ENCODE measurements around the gene FXYD6.

Gene FXYD6

DNA sequence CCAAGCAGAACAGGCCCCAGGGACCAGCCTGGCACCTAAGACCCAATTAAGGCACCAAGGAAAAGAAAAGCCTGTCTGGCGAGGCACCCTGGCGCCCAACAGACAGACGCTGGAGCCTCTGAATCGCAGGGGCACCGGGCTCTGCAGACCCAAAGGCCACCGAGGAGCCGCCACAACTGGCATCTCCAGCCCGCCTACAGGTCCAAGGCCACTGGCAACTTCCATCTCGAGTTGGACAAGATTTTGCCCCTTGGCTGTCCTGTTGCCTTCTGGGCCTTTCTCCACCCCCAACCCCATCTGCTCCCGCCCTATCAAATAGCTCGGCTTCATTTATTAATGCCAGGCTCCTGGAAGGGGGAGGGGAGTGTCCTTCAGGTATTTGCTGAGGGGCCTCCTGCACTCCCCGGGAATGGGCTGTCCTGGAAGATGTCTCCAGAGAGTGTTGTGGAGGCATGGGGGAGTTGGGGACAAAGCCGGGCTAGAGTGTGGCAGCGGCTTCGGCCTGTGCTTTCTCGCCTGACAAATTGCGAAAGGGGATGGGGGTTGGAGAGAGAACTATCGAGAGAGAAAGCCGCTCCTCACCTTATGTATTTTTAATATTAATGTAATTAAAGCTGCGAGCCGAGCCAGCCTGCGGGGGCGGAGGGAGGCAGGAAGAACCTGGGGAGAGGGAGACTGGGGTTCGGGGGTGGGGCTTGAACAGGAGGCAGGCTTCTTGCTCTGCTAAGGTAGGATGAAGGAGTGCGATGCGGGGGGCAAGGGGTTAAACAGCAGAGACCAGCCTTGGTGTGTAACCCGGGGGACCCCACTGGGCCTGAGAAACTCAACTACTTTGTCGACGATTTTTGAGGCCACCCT lies 81.5 kb downstream of the FXYD6 start:
- TF ChIP-seq, protein P1, sequence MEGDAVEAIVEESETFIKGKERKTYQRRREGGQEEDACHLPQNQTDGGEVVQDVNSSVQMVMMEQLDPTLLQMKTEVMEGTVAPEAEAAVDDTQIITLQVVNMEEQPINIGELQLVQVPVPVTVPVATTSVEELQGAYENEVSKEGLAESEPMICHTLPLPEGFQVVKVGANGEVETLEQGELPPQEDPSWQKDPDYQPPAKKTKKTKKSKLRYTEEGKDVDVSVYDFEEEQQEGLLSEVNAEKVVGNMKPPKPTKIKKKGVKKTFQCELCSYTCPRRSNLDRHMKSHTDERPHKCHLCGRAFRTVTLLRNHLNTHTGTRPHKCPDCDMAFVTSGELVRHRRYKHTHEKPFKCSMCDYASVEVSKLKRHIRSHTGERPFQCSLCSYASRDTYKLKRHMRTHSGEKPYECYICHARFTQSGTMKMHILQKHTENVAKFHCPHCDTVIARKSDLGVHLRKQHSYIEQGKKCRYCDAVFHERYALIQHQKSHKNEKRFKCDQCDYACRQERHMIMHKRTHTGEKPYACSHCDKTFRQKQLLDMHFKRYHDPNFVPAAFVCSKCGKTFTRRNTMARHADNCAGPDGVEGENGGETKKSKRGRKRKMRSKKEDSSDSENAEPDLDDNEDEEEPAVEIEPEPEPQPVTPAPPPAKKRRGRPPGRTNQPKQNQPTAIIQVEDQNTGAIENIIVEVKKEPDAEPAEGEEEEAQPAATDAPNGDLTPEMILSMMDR (conservative IDR thresholded peaks at IDR 0.05) = no peak
- no peak overlapping the region for H3K27ac ChIP-seq

DNA sequence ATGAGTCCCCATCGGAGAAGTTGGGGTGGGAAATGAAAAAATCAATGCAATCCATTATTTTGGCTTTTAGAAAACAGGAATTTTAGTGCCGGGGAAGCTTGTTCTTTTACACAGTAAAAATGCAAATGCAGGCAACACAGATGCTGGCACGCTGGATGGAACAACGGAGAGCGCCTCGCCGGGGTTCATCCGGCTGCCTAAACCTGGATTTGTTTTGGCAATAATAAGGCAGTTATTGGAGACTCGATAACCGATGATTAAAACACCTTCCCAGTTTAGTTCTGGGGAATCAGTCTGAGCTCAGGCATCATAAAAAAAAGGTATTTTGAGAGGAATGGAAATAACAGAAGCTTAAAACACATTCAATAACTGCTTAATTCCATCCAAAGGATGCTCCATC lies 82.3 kb downstream of the FXYD6 start:
- TF ChIP-seq, protein P1 (conservative IDR thresholded peaks at IDR 0.05) = no peak
- H3K27ac ChIP-seq = no peak overlapping the region

DNA sequence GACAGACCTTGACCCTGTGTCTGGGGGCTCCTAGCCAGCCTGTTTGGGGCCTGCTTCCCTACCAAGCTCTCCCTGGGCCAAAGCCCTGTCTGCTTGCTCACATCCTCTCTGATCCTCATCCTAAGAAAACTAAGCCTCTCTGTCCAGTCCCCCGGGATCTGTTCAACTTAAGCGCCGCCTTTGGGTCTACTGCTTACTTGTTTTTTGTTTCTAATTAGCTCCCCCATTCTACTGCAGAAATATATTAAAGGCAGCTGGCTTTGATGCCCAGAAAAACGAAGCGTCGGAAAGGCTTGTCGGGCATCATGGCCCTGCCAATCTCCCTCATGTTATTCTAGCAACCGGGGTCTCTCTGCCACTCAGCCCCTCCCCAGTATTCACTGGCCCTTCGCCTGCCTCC lies 82.9 kb downstream of the FXYD6 start:
- H3K27ac ChIP-seq = no peak overlapping the region
- TF ChIP-seq, protein P1 (conservative IDR thresholded peaks at IDR 0.05) = no peak

DNA sequence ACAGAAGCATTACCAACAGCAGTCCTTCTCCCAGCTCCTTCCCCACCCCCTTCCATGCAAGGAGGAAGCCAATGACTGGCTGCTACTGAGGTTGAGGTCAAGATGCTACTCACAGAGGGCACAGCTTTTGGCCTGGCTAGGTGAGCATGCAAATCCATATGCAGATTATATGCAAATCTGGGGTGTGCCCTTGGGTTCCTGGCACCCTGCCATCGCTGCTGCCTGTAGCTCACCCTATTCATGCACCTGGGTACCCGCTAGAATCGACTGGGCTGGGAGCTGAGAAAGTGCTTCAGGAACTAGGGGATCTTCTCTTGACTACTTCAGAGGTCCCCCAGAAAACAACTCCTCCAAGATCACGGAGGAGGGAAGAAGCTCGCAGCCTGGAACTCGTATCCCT lies 83.5 kb downstream of the FXYD6 start:
- no peak overlapping the region for H3K27ac ChIP-seq
- TF ChIP-seq, protein P1 (conservative IDR thresholded peaks at IDR 0.05) = no peak

DNA sequence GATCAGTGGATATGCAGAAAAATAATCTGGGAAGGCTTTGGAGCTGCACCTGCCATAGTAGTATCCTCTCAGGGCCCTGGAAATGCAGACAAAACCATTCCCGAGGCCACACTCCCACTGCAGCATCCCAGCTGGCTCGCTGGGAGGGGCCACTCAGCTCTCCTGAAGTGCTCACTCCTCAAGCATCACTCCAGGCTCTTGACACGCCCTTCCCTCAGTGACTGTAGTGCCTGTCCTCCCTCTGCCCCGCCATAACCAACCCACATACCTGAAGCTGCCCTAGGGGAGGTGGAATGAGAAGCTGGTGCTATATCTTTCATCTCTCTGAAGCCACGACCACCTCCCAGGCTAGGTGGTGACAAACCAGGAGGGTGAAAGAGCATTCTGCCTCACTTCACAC lies 84.2 kb downstream of the FXYD6 start:
- TF ChIP-seq, protein P1 (conservative IDR thresholded peaks at IDR 0.05) = no peak
- no peak overlapping the region for H3K27ac ChIP-seq

DNA sequence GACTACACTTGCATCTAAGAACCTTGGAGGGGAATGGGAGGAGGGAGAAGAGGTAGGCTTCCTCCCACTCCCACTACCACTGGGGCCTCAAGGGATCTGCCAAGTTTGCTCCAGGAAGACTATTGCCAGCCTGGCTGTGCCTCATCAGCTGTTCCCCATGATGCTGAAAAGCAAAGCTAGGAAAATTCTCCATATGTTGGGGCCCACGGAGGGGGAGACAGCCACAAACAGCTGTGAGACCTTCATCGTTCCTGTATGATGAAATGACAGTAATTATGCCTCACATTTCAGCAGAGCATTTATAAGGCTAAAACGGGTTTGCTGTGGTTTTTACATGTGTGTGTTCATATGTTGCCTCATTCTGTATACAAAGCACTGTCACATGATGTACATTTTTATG lies 86.2 kb downstream of the FXYD6 start:
- TF ChIP-seq, protein P1 (conservative IDR thresholded peaks at IDR 0.05) = no peak
- no peak overlapping the region for H3K27ac ChIP-seq

DNA sequence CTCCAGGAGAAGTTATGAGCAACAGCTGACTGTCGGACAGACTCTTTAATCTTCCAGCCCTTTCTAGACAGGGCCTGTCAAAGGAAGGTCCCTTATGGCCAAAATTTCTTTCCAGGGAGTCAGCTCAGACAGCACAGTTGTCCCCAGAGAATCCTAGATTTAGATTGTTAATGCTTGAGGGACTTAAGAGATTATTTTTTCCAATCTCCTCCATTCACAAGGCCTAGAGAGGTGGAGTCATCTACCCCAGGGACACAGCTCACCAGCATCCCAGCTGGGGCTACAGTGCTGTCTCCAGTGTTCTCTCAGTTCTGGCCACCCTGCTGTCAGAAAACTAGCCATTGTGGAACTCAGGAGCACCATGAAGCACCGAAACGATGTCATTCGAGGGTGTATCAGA lies 87.2 kb downstream of the FXYD6 start:
- no peak overlapping the region for H3K27ac ChIP-seq
- TF ChIP-seq, protein P1 (conservative IDR thresholded peaks at IDR 0.05) = no peak
